Activated effector memory CD4-positive, alpha-beta T cell treated with anti-CD3 and anti-CD28 coated beads, Interleukin-2, amount 50 U/mL, for 16 hours (primary cell): ENCODE results near the gene NEGR1.
A peak's percentile ranks its signal among the peaks of the same experiment; 100 is the strongest.
"Not testable (repeated sequence)": the region's sequence is repeated elsewhere in the genome, so short reads cannot be mapped to it uniquely, and the experiment has no call there.

ENCODE experiments used
- DNase-seq: peaks from one replicate; pipeline ENCODE4 v3.0.0-alpha.2; 2020

NEGR1 gene

GRCh38 chr1:72282271-72283021 lies at the start of gene NEGR1:
TSS of gene NEGR1 (minus strand) at chr1:72282539.
- DNase-seq = peak; percentile 79

- DNase-seq = no peak
Observed at GRCh38 chr1:72326494-72326893, 44.2 kb upstream of the NEGR1 start.

GRCh38 chr1:72324451-72324850 lies 42.1 kb upstream of the NEGR1 start:
- DNase-seq = no peak

GRCh38 chr1:72322910-72323309 lies 40.6 kb upstream of the NEGR1 start:
- no peak for DNase-seq

GRCh38 chr1:72296501-72296900 lies 14.2 kb upstream of the NEGR1 start:
- DNase-seq = no peak

GRCh38 chr1:72288886-72289285 lies 6.5 kb upstream of the NEGR1 start:
- DNase-seq = no peak

- DNase-seq = no peak
Observed at GRCh38 chr1:72286401-72286800, 4.1 kb upstream of the NEGR1 start.

GRCh38 chr1:72285074-72285425 lies 2.7 kb upstream of the NEGR1 start:
- no peak for DNase-seq

GRCh38 chr1:72284348-72285073 lies 2.2 kb upstream of the NEGR1 start:
- DNase-seq = no peak

GRCh38 chr1:72284084-72284347 lies 1.7 kb upstream of the NEGR1 start:
- no peak for DNase-seq

GRCh38 chr1:72283307-72284083 lies 1.2 kb upstream of the NEGR1 start:
- peak; percentile 61 for DNase-seq

GRCh38 chr1:72283022-72283306 lies 625 bp upstream of the NEGR1 start:
- DNase-seq = no peak

- DNase-seq = no peak
Observed at GRCh38 chr1:72281637-72282270, 585 bp downstream of the NEGR1 start.

GRCh38 chr1:72281144-72281543 lies 1.2 kb downstream of the NEGR1 start:
- DNase-seq = no peak

GRCh38 chr1:72280711-72281110 lies 1.6 kb downstream of the NEGR1 start:
- DNase-seq = no peak

- DNase-seq = no peak
Observed at GRCh38 chr1:72280131-72280530, 2.2 kb downstream of the NEGR1 start.

GRCh38 chr1:72278461-72278860 lies 3.9 kb downstream of the NEGR1 start:
- no peak for DNase-seq

GRCh38 chr1:72271555-72272085 lies 10.7 kb downstream of the NEGR1 start:
- DNase-seq = no peak

- DNase-seq = no peak
Observed at GRCh38 chr1:72262735-72263134, 19.6 kb downstream of the NEGR1 start.

- DNase-seq = no peak
Observed at GRCh38 chr1:72253132-72253531, 29.2 kb downstream of the NEGR1 start.

- DNase-seq = no peak
Observed at GRCh38 chr1:72241397-72241796, 40.9 kb downstream of the NEGR1 start.

GRCh38 chr1:72235931-72236330 lies 46.4 kb downstream of the NEGR1 start:
- not testable (repeated sequence) for DNase-seq

- no peak for DNase-seq
Observed at GRCh38 chr1:72235062-72235461, 47.3 kb downstream of the NEGR1 start.

- no peak for DNase-seq
Observed at GRCh38 chr1:72230746-72231145, 51.6 kb downstream of the NEGR1 start.
